GM12801 (cell line): ENCODE measurements around the gene URI1.

Source experiments
- CTCF ChIP-seq: IDR thresholded peaks from one replicate; pipeline ENCODE4 v1.5.1; 2011; ENCODE audit warnings: control low read depth; ENCODE audit not compliant: insufficient read length; ENCODE audit errors: extremely low read depth

Gene URI1

GRCh38 chr19:30056580-30056979 lies 114.5 kb downstream of the URI1 start:
- TF ChIP-seq CTCF: no peak

- TF ChIP-seq CTCF: no peak
Measured at GRCh38 chr19:30059741-30060457, 117.9 kb downstream of the URI1 start.

- no peak for TF ChIP-seq CTCF
Measured at GRCh38 chr19:30060531-30061222, 118.6 kb downstream of the URI1 start.

GRCh38 chr19:30061223-30062064 lies 119.4 kb downstream of the URI1 start:
- no peak for TF ChIP-seq CTCF

- no peak for TF ChIP-seq CTCF
Measured at GRCh38 chr19:30062065-30062906, 120.2 kb downstream of the URI1 start.

GRCh38 chr19:30062907-30063649 lies 121.0 kb downstream of the URI1 start:
- TF ChIP-seq CTCF: no peak
